Uterus (tissue), 2 donors: ENCODE measurements around the gene ZNF70.

Experiments
- CTCF ChIP-seq, 4 experiments: fragments of 200-600 bp in 2 of 4; fragments of 450-650 bp in 2 of 4; sonication (generic) in 2 of 4; IDR thresholded peaks; one replicate each; pipeline ENCODE4 v1.5.1; 2016 to 2019; ENCODE audit warnings: antibody characterized with exemption in 4 of 4, mild to moderate bottlenecking in 2 of 4, moderate library complexity in 1 of 4
- POLR2A ChIP-seq, 2 donors: fragments of 450-650 bp; IDR thresholded peaks; one replicate each; pipeline ENCODE4 v1.6.1; 2016; ENCODE audit warnings: antibody characterized with exemption in 2 of 2, mild to moderate bottlenecking in 1 of 2, moderate library complexity in 1 of 2

GRCh38 chr22:23763579-23763945, 12.7 kb upstream of the ZNF70 start:
- TF ChIP-seq CTCF (IDR thresholded peaks at IDR 0.05) (no peak), POLR2A (IDR thresholded peaks at IDR 0.05) (no peak)
